GM19455 (cell line): ENCODE data around the gene LDB1.

ENCODE experiments used
- ATAC-seq: cut with Tn5 transposase; IDR thresholded peaks from one replicate; pipeline ENCODE4 v1.9.1; 2021; ENCODE audit not compliant: unreplicated experiment

Gene LDB1

DNA sequence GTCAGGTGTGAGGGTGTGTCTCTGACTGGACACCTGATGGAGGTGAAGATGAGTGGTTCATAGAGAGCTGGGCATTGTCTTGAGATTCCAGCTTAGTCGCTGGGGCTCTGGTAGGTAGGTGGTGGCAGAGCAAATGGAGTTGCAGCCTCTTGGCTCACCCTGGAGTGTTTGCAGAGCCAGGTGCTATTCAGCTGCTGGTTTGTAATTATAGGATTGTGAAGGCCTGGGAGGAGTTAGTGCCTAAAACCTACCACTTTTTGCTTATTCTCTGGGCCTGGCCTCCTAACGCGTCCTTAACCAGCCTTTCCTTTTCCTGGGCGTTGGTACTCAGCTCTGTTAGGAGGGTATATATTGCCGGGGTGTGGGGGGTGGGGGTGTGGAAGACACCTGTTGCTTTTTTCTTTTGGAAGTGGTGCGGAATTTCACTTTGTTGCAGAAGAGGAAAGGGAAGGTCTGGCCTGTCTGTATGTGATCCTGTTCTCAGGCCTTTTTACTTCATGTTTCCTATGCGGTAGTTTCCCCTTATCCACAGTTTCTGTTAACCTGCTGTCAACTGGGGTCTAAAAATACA lies 15.9 kb upstream of the LDB1 start:
- ATAC-seq, result no peak

DNA sequence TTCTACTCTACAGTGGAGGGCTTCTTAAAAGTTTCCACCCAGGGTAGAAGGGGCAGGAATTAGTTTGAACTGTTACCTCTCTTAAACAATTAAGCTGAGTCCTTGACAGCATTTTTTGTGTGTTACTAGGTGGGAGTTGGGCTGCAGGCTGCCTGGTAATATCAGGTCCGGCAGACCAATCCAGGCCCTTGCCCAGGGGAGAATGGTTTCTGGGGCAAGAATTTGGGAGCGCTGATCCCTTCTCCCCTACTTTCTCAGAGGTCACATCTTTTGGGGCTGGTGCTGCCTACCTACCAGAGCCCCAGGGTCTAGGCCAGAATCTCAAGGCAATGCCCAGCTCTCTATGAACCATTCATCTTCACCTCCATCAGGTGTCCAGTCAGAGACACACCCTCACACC lies 14.2 kb upstream of the LDB1 start:
- ATAC-seq, result no peak

DNA sequence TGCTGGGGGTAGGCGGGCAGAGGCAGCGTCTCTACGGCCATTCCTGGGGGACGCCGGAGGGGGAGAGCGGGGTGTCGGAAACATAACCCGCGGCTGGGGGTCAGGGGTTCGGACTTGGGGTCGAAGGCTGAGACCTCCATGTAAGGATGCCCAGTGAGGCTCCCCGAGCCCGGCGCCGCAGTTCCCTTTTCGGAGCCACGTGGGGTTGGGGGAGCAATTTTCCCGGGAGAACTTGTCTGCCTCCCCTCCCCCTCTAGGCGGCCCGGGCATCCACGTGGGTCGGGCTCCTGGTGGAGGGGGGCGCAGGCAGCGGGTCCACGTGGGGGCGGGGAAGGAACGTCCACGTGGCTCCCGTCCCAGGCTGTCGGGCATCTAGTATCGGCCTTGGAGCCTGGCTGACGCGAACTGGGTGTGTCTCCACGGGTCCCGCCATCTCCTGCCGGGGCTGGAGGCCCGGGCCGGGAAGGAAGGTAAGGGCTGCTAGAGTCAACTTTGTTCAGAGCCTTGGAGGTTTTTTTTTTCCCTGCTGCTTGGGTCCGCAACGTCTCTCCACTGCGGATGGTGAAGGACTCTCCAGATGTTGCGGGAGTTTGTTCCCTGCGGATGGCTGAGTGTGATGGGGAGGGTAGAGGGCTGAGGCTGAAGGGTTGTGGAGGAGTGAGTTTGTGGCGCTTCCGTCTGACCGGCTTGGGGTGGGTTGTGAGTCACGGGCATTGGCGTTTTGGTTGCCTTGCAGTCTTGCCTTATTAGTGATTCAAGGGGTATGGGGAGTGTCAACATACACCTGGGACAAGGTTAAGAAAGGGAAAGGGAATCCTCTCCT lies 13.4 kb upstream of the LDB1 start:
- ATAC-seq, result no peak

DNA sequence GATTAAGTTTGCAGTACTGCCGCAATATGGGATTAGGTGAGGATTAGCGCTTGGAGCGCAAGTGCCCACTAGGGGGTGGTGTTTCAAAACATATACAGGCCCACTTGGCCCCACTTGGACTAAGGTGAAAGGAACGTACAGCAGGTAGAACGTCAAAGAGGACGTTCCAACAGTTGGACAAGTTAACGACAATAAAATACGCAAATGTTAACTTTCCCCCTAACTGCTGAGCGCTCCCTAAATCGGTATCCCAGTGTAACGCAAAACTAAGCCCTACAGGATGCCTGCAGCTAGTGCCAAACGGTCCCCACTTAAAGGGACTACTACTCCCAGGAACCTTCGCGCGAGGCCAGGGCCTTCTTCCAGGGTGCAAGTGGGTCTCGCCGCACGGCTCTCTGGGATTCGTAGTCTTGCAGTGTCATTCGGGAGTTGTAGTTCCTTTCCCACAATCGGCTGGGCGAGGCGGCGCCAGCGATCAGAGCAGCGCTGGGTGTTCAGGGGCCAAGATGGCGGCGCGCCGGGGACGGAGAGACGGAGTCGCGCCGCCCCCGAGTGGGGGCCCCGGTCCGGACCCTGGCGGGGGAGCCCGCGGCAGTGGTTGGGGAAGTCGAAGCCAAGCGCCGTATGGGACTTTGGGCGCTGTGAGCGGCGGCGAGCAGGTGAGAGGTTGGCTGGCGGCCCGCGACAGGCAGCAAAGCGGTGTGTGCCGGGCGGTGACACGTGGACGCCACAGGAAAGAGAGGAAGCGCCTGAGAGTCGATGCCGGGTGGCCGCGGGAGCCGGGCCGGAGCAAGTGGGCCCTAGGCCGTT lies 12.6 kb upstream of the LDB1 start, which contains the start of gene PPRC1:
Gene PPRC1, plus strand, starts transcription at position 478 of the 810 bp plus-strand sequence. Its CDS starts 29 bp downstream, at position 507.
- ATAC-seq, result peak; percentile 89

DNA sequence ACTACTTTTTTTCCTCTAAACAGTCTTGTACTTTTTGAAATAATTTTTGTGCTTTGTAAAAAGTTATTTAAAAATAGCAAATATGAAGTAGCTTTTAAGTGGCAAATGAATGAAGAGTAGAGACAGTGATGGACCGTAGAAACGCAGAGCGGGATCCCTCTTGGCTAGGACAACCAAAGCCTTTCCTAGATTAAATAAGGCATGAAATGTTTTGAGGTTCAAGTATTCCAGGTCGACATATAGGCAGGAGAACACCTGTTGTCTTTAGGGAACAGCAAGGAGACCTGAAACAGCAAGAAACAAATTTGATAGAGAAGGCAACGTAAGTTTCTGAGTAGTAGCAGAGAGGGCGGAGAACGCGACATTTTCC lies 12.0 kb upstream of the LDB1 start:
- ATAC-seq, result no peak

DNA sequence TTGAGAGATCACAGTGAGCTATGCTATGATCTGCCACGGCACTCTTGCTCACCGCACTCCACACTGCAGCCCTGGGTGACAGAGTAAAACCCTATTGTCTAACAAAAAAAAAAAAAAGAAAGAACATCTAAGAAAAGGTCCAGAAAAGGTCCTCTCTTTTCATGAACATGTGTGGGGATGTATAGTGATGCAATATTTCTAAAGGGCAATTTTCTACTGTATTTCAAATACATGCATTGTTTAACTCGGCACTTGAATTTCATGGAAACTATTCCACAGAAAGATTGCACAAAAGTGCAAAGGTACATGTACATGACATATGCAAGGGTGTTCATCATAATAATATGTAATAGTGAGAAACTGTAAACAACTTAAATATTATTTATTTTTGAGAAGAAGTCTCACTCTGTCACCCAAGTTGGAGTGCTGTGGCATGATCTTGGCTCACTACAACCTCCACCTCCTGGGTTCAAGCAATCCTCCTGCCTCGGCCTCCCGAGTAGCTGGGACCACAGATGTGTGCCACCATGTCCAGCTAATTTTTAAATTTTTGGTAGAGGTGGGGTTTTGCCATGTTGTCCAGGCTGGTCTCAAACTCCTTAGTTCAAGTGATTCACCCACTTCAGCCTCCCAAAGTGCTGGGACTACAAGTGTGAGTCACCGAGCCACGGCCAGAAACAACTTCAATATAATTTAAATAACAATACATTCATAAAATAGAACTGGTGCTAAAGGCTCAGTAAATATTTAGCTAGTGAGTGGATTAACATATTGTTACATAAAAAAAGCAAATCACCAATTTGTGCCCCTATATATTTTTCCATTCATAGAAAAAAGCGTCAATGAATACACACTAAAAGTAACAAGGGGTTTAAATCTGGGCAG lies 11.4 kb upstream of the LDB1 start:
- no peak for ATAC-seq

DNA sequence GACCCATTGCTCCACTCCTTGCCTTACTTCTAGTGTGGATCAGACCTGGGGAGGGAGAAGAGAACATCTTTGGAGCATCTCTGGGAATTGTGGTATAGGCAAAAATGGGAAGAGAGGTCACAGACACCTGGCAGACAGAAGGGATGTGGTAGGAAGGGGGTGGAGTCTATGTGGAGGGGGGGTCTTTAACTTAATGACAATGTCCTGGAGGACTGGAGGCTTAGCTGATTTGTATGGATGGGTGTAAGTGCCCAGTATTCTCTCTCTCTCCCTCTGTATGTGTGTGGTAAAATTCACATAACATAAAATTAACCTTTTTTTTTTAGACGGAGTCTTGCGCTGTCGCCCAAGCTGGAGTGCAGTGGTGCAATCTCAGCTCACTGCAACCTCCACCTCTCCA lies 3.1 kb upstream of the LDB1 start:
- ATAC-seq, result no peak

DNA sequence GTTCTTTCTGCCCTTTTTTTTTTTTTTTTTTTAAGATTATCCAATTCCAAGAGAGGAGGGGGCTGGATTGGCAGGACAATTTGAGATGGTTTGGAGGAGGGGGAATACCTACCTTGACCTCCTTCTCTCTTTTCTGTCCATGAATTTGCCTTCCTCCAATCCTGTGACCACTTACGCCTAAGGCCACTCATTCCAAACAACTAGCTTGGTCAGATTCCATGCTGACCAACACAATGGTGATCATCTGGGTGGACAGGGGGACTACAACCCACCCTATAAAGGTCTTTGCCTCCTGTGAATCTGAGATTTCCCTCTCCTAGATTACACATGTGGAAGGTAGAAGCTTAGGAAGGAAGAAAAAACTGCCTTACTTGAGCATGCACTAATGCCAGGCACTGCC lies 2.3 kb upstream of the LDB1 start:
- ATAC-seq, result no peak

DNA sequence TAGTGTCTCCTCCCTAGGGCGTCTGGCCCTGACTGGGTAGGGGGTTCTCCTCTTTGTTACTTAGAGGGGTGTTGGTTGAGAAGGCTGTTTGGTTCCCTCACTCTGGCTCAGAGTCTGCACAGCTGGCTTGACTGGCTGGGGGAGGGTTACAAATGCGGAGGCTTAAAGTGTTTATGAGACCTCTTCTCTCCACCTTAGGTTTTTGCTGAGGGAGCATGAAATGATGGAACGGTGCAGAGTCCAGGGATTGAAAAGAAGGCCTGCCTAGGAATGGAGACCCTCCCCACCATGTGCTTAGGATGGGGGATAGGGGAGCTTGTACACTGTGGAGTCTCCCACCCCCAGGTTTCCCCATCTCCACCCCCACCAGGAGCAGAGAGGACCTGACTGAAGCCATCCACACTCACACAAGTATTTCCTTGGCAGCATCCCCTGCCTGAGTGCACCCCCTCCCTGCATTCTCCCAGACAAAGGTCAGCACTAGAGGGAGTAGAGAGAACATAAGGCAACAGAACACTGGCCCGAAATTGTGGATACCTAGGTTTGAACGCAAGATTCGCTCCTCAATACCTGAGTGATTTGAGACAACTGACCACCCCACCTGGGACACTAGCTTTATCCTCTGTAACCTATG lies 1.7 kb upstream of the LDB1 start:
- no peak for ATAC-seq

DNA sequence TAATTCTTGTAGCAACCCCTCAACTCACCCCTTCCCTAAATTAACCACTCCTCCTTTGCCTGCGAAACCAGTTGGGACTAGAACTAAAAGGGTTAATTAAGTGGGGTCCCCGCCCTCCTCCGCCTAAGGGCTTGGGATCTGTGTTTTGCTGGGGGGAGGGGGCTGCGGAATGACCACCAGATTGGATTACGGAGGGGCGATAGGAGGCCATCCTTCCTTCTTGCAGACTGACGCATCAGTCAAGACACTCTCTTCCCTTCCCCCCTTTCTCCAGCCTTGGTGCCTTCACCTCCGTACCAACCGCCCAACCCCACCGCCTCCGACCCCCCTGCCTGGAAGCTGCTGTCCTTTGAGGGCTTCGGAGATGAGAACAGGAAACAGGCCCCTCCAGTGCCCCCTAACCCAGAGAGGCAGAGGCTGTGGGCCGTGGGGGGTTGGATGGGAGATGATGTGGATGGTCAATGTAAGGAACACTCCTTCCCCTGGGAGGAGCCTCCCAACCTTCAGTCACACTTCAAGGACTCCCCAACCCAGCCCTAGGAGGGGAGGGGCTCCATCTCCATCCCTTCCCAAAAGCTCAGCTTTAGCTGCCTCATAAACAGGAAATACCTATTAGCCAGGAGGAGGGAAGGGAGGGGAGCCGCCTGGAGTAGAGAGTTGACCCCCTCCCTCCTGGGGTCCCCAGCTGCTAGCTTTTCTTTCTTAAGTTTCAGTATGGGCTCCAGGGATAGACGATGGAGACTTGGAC lies 997 bp upstream of the LDB1 start:
- ATAC-seq, result no peak

DNA sequence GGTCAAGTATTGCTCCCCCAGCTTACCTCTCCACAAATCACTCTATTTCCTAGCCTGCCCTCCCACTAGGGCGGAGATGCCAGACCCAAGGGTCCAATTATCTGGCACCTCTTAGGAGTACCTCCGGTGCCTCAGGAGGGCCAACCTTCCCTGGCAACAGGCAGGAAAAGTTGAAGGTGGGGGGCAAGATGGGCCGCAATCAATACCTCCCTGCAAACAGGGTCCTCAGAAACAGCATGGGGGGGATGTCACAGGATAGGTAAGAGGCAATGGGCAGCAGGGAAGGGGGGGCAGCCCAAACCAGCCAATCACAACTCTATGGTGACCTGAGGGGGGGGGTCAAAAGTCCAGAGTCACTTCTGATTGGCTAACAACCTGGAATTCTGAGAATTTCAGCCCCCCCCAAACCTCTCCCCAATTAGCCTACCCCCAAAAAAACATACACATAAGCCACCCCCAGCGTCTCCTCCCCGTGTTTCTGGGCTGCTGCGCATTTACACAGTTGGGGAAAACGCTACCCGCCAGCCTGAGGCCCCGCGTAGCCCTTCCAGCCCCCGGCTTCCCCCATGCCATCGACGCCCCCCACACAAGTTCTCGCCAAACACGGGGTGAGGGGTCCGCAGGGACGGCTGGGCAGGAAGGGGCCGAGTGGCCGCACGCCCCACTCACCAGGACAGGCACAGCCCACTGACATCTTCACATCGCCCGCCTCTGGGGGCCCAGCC lies 589 bp downstream of the LDB1 start:
- peak; percentile 1 for ATAC-seq

DNA sequence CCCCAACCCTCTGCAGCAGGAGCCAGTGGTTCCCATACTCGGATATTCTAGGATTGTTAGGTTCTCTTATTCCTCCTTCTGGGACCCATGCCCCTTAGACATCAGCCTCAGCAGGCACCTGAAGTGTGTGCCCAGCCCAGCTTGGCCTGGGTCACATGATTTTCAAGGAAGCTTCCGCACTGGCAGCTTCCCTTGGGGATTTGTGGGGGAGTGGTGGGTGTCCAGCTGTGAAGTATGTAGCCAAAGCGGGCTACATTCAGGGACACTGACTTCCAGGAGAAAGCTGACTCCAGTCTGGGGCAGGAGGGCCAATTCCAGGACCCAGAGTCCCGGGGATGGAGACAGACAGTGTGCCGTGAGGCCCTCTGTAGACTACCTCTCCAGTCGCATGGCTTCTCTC lies 1.3 kb downstream of the LDB1 start:
- no peak for ATAC-seq

DNA sequence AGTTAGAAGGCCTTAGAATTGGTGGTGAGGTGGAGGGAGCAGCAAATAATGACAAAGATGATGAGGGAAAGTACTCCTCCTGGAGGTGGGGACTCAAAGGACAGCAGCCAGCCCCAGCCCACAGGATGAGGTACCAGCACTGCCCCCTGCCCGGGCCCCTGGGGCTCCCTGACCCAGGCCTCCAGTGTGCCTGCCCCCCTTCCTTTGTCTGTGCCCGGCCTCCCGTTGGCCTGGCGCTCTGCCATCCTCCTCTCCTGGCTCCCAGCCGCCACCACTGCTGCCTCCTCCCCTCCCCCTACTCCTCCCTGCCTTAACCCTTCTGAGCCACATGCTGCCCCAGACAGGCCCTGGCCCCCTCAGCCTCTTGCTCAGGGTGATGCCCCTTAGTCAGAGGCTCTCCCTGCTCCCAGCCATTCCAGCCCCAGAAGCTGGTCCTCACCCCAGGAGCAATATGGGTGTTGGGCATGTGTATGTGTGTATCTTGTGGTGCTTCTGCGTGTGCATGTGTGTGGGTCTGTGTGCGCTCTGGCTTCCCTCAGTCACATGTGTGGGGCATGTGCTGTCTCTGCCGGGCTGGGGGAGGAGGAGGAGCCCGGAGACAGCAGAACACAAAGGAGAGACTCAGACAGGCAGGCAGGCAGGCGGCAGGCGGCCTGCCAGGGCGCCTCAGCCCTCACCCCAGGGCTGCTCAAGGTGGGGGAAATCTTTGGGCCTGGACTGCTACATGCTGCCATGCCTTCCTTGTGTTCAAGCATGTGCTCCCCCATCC lies 2.6 kb downstream of the LDB1 start:
- ATAC-seq, result no peak

DNA sequence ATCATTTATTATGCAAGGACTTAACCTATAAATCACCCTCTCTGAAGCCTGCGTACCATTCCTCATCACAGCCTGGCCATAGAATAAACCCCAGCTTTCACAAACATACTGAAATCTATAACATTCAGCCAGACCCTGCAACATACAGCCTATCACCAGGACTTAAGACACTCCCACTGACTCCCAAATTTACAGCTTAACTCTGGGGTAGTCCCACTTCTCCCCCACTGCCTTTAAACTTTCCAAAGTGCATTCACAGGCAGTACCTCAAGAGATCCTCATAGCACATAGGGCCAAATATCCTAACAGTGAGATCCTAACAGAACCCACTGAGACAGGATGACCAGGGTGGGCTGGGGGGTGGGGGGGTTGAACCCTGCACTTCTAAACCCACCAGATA lies 3.5 kb downstream of the LDB1 start:
- no peak for ATAC-seq

DNA sequence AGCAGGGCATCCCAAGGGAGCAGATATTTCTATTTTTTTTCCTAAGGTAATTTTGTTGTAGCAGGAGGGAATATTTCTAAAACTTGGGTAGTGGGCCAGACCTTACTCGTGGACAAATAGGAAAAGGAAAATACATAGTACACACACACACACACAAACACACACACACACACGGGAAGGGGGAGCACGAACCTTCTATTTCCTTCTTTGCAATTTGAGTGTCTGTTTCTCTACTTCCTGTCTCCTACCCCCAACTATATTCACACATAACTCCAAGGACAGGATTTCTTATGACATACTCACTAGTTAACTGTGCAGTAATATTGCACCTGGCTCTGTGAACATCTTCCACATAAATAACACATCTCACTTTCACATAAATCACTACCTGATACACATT lies 4.4 kb downstream of the LDB1 start:
- no peak for ATAC-seq

DNA sequence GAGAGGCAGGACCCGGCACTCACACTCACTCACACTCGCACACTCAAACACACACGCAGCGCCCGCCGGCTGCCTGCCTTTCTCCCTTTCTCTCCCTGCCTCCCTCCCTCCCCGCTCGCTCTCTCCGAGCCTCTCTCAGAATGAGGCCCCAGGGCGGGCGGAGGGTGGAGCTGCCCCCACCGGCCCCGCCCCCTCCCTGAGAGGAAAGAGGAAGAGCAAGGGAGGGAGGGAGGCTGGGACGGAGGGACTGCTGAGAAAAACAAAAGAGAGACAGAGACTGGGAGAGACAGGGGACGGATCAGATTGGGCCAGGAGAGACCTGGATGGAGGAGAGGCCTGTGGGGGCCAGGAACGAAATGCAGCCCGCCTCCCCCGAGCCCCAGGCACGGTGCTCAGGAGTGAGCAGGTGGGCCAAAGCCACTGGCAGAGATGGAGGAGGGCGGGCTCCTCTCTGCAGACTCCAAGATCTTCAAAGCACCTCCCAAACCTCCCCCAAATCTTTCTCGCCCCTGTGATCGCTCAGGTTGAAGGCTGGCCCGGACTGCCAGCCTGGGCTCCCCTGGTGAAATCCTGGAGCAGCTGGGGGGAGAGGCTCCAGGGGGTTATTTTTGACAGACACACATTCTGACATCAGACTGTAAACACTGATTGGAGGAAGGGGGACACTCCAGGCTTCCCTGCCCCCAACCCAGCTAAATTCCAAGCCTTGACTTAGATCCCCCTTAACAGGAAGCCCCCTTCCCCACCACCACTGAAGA lies 5.1 kb downstream of the LDB1 start:
- ATAC-seq, result peak; percentile 67

DNA sequence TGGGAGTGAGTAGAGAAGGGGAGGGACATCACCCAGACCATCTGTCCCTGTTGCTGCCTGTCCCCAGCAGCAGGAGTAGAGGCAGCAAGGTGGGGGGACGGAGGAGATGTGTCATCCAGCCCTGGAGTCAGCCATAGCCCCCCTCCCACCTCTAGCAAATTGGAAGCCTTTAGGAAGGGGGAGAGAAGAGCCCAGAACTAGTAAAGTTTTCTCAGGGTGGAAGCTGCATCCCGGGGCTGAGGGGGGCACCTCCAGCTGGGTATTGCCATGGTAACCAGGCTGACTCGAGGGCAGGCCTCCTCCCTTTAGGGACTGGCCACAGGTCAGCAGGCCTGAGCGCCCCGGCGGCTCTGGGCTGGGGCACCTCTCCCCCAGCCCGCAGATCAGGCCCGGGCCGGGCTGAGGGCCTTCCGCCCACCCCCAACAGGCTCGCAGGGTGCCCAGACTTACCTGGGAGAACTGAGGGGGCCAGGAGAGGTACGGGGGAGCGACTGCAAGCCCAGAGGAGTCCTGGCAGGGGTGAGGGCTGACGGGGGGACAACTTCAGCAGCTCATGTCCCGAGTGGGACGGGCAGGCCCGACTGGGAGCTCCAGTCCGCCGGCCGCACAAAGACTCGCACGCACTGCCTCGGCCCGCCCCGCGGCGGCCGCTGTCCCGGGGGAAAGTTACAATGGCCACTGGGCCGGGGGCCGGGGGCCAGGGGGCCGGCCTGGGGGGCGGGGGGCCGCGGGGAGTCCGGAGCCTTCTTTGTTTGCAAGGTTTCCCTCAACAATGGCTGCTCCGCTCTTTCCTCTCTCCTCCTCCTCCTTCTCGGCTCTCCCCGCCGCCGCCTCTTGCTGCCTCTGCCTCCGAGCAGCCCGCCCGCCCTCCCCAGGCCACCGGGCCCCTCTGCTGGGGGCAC lies 6.0 kb downstream of the LDB1 start:
- ATAC-seq, result peak; percentile 20
